PFSK-1 (cell line): Measurements from ENCODE around the gene IL20RA.

Experiments
- FOXP2 ChIP-seq: optimal IDR thresholded peaks from 2 replicates; pipeline ENCODE3; 2011; ENCODE audit warnings: borderline replicate concordance, control low read depth, inconsistent platforms; ENCODE audit not compliant: insufficient read depth; ENCODE audit errors: extremely low read length, extremely low read depth
- POLR2AphosphoS5 ChIP-seq: IDR thresholded peaks from 2 replicates; pipeline ENCODE4 v1.6.1; 2012; ENCODE audit warnings: low read depth, mild to moderate bottlenecking, control low read depth, low read length, moderate library complexity
- REST ChIP-seq, 2 experiments: IDR thresholded peaks; 2 replicates each; pipeline versions ENCODE4 v1.6.1 to v1.8.0; 2011 to 2012; ENCODE audit warnings: low read depth in 2 of 2, low read length in 2 of 2, control low read depth in 1 of 2, inconsistent platforms in 1 of 2, mild to moderate bottlenecking in 1 of 2, moderate library complexity in 1 of 2; ENCODE audit not compliant: insufficient read depth in 1 of 2
- SIN3A ChIP-seq: IDR thresholded peaks from 2 replicates; pipeline ENCODE4 v1.6.1; 2012; ENCODE audit warnings: mild to moderate bottlenecking, low read length, moderate library complexity, borderline replicate concordance; ENCODE audit not compliant: insufficient read depth
- TAF1 ChIP-seq: IDR thresholded peaks from 2 replicates; pipeline ENCODE4 v1.6.1; 2012; ENCODE audit warnings: low read length, control low read depth, borderline replicate concordance; ENCODE audit not compliant: insufficient read depth

The IL20RA gene

GRCh38 chr6:137025786-137026730 lies 18.7 kb downstream of the IL20RA start:
- TF ChIP-seq POLR2AphosphoS5 (no peak), TAF1 (no peak), FOXP2 (no peak), SIN3A (no peak), REST (IDR thresholded peaks at IDR 0.05; ENCODE audit: insufficient read depth in 1 of 2, low read depth in 2 of 2, low read length in 2 of 2) (no peak)

- TF ChIP-seq POLR2AphosphoS5 (no peak), TAF1 (no peak), FOXP2 (no peak), REST (IDR thresholded peaks at IDR 0.05; ENCODE audit: insufficient read depth in 1 of 2, low read depth in 2 of 2, low read length in 2 of 2) (no peak), SIN3A (no peak)
Observed at GRCh38 chr6:137024237-137024990, 20.4 kb downstream of the IL20RA start.

GRCh38 chr6:137020776-137021175 lies 24.0 kb downstream of the IL20RA start:
- TF ChIP-seq REST (IDR thresholded peaks at IDR 0.05; ENCODE audit: insufficient read depth in 1 of 2, low read depth in 2 of 2, low read length in 2 of 2) (no peak), SIN3A (no peak), FOXP2 (no peak), TAF1 (no peak), POLR2AphosphoS5 (no peak)

- TF ChIP-seq REST (IDR thresholded peaks at IDR 0.05; ENCODE audit: insufficient read depth in 1 of 2, low read depth in 2 of 2, low read length in 2 of 2), result no peak
- TF ChIP-seq POLR2AphosphoS5, result no peak
- no peak for TF ChIP-seq SIN3A
- no peak for TF ChIP-seq FOXP2
- TF ChIP-seq TAF1, result no peak
Observed at GRCh38 chr6:137019476-137020272, 25.1 kb downstream of the IL20RA start.
